Measurements from ENCODE around the gene SLC39A9.

GRCh38 chr14:69485701-69486100, 87.2 kb downstream of the SLC39A9 start:
- TF ChIP-seq CTCF (IDR thresholded peaks at IDR 0.05) (no peak), EZH2 (IDR thresholded peaks at IDR 0.05; ENCODE audit: borderline replicate concordance, insufficient read depth, low read depth, low read length, poor library complexity, severe bottlenecking) (no peak)

Data from B cell (primary cell).